ACHN (cell line): ENCODE results near the gene ADAM12.

ENCODE experiments used
- DNase-seq: peaks from one replicate; pipeline ENCODE4 v3.0.0-alpha.2; 2015
- in situ Hi-C: cut with HindIII; loops from 2 replicates; pipeline ENCODE4 v1.10.0; 2017; ENCODE audit warnings: low sequenced_read_pairs, low pct_ligation_motif_present, low pct_unique_long_range_greater_than_20kb

ADAM12 gene

DNA sequence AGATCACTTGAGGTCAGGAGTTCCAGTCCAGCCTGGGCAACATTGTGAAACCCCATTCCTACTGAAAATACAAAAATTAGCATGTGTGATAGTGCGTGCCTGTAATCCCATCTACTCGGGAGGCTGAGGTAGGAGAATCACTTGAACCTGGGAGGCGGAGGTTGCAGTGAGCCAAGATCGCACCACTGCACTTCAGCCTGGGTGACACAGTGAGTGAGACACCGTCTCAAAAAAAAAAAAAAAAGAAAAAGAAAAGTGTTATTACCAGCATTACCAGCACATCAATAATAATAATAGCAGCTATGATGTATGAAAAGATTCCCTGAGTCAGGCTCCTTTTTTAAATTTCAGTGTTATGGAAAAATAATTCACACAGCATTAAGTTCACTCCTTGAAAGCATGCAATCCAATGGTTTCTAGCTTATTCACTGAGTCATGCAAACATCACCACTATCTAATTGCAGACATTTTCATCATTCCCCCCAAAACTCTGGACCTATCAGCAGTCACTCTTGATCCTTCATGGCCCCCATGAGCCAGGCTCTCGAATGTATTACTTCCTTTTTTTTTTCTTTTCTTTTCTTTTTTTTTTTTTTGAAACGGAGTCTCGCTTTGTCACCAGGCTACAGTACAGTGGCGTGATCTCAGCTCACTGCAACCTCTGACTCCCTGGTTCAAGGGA is 263.5 kb downstream of the ADAM12 start:
- in situ Hi-C loops, result no loop called here
- no peak for DNase-seq

- in situ Hi-C loops, result no loop called here
- no peak for DNase-seq
Measured at GRCh38 chr10:126124046-126124445, 264.2 kb downstream of the ADAM12 start.

- no peak for DNase-seq
- in situ Hi-C loops, result no loop called here
Measured at GRCh38 chr10:126123466-126123865, 264.8 kb downstream of the ADAM12 start.

GRCh38 chr10:126122881-126123280 is 265.4 kb downstream of the ADAM12 start:
- DNase-seq, result no peak
- in situ Hi-C loops, result no loop called here

- in situ Hi-C loops, result no loop called here
- DNase-seq, result no peak
Measured at GRCh38 chr10:126119599-126119998, 268.7 kb downstream of the ADAM12 start.

GRCh38 chr10:126118476-126118875 is 269.8 kb downstream of the ADAM12 start:
- DNase-seq, result no peak
- in situ Hi-C loops, result no loop called here

GRCh38 chr10:126117196-126117595 is 271.1 kb downstream of the ADAM12 start:
- no peak for DNase-seq
- in situ Hi-C loops, result no loop called here

DNA sequence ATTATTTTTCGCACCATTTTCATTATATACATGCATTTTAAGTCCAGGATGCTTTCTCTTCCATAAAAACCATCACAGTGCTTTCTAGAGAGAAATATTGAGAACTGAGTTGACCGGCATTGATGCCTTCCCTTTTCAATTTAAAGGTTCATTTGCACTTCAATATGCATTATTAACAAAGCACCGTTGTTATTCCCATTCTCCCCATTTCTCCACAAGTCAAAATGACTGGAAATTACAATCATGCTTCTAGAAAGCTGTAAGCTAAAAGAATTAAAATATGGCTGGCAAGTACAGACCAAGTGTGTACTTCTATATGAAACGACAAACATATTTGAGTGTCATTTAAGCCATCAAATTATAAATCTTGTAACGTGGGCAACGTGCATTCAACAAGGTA is 272.4 kb downstream of the ADAM12 start:
- no peak for DNase-seq
- in situ Hi-C loops, result no loop called here

GRCh38 chr10:126114884-126115555 is 273.3 kb downstream of the ADAM12 start:
- no peak for DNase-seq
- in situ Hi-C loops, result no loop called here

DNA sequence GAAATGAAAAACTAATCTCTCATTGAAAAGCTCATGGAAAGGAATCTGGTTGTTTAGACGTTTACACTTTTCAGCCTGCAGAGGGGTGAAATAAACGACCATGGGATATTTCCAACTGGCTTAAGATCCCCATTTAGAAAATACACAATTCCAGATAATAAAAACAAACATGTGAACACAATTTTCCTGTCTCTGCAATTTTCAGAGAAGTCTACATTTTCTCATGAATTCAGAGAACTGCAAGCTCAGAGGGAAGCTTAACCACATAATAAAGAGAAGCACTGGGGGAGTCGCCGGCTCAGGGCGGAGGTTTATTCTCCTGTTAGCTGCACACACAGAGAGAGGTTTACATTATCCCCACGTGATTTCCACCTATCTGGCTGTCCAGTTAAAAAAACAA is 276.8 kb downstream of the ADAM12 start:
- no peak for DNase-seq

GRCh38 chr10:126110489-126111180 is 277.6 kb downstream of the ADAM12 start:
- in situ Hi-C loops, result no loop called here
- no peak for DNase-seq

More for the DNA sequence above, 276.8 kb downstream of the ADAM12 start:
- in situ Hi-C loops, result no loop called here

DNA sequence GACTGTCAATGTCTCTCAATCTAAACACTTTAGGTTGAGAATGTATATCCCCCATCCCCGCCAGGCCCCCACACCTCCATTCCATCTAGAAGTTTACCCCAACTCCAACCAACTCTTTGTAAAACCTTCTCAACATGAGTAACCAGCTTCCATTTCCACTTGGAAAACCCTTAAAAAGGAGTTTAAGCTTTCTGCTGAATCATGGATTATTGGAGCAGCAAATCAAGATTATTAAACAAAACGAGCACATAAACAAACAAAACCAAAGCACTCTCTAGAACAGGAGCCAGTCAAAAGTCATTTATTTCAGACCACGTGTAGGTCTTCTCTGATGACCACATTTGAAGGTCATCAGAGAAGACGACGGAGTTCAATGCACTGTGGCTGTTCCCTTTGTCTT is 278.4 kb downstream of the ADAM12 start:
- DNase-seq, result no peak
- in situ Hi-C loops, result no loop called here

- in situ Hi-C loops, result no loop called here
- DNase-seq, result no peak
Measured at GRCh38 chr10:126108693-126109092, 279.6 kb downstream of the ADAM12 start.

DNA sequence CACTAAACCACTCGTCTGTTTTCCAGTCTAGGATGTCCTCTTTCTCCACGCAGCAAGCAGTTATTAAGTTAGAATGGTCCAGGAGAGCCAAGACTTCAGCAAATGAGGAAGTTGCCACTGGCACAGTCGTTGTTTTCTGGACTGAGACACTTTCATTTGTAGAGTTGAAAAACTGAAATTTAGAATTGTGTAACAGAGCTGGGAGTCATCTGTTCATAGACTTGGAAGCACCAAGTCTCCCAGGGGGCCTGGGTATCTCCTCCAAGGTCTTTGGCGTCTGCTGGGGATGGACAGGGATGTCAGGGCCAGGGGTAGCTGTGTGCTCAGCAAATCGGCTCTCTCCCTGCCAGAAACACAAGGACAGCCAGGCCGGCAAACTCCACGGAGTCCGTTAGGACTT is 283.5 kb downstream of the ADAM12 start:
- in situ Hi-C loops, result no loop called here
- DNase-seq, result no peak

GRCh38 chr10:126102636-126103035 is 285.6 kb downstream of the ADAM12 start:
- no peak for DNase-seq
- in situ Hi-C loops, result no loop called here

DNA sequence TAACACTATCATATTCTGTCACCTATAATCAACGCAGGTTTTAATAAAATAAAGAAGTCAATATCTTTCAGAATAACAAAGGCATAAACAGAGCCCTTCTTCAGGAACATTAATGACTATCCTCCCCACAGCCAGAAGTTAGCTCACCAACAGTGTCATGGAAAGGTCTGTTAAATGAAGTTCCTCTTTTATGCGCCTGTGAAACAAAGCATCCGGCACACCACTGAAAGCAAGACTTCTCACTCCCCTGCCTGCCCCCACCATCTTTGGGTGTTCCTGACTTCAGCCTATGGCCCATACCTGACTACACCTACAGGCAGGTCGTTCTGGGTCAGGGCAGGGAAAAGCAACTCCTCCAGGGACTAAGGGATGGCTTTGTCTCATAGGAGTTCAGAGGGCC is 286.5 kb downstream of the ADAM12 start:
- no peak for DNase-seq
- in situ Hi-C loops, result no loop called here

DNA sequence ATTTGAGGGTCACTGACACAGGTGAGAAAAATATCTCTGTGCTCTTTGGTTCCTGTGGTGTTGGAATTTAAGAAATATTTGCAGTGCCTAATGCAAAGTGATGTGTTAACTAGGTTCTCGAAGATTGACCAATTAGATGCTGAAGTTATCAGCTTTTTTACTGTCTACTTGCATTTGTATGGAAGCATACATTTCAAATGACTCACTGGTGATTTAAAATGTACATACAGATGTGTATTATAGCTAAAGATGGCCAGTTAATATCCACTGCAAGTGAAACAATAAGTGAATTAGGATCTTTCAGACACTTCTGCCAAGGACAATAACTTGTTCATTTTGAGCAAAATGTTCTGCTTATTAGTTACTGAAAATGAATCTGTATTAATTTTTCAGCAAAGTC is 287.0 kb downstream of the ADAM12 start:
- no peak for DNase-seq
- in situ Hi-C loops, result no loop called here

- in situ Hi-C loops, result no loop called here
- DNase-seq, result no peak
Measured at GRCh38 chr10:126099366-126099765, 288.9 kb downstream of the ADAM12 start.

DNA sequence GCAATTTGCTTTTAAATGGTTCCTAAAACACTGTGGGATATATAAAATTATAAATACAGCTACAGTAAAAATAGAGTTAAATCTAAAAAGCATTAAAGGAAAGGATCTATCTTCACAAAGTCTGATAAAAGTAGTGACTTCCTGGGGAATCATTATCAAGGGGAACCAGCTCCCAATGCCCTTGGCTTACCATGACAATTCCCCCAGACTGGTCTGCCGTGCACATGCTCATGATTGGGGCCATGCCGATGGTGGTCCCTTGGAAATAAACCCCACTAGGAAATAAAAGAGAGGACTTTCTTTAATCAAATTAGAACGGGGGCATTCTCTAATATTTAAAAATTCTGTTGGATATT is 290.1 kb downstream of the ADAM12 start:
- DNase-seq, result no peak
- in situ Hi-C loops, result no loop called here
